GM12874 (cell line): ENCODE data around the gene OIT3.

ENCODE experiments used
- CTCF ChIP-seq: IDR thresholded peaks from 2 replicates; pipeline ENCODE4 v1.5.1; 2011; ENCODE audit warnings: low read depth, mild to moderate bottlenecking, control low read depth, low read length, moderate library complexity; ENCODE audit not compliant: insufficient read depth

Gene OIT3

GRCh38 chr10:72898616-72899015, 5.1 kb downstream of the OIT3 start:
- TF ChIP-seq CTCF, result no peak

- no peak for TF ChIP-seq CTCF
Measured at GRCh38 chr10:72899545-72899944, 6.0 kb downstream of the OIT3 start.

GRCh38 chr10:72904806-72905205, 11.3 kb downstream of the OIT3 start:
- no peak for TF ChIP-seq CTCF

- TF ChIP-seq CTCF, result no peak
Measured at GRCh38 chr10:72906446-72906845, 12.9 kb downstream of the OIT3 start.

- TF ChIP-seq CTCF, result no peak
Measured at GRCh38 chr10:72910705-72911104, 17.2 kb downstream of the OIT3 start.

GRCh38 chr10:72911758-72912157, 18.2 kb downstream of the OIT3 start:
- TF ChIP-seq CTCF, result no peak

- no peak for TF ChIP-seq CTCF
Measured at GRCh38 chr10:72912736-72913135, 19.2 kb downstream of the OIT3 start.

GRCh38 chr10:72913287-72913686, 19.7 kb downstream of the OIT3 start:
- TF ChIP-seq CTCF, result no peak
